Neural progenitor cell (in vitro differentiated cells): ENCODE results near the gene SLC9A5.

Experiments
- CTCF ChIP-seq: fragments of 200-600 bp; sonication (generic); IDR thresholded peaks from 2 replicates; pipeline ENCODE4 v1.5.1; 2017; ENCODE audit warnings: antibody characterized with exemption, mild to moderate bottlenecking
- EZH2 ChIP-seq: fragments of 200-600 bp; sonication (generic); IDR thresholded peaks from 2 replicates; pipeline ENCODE4 v1.6.1; 2017; ENCODE audit warnings: antibody characterized with exemption, mild to moderate bottlenecking, moderate library complexity

GRCh38 chr16:67277999-67278772 lies 29.4 kb downstream of the SLC9A5 start:
- no peak for TF ChIP-seq CTCF
- TF ChIP-seq EZH2, result no peak
